ENCODE measurements around the gene PUDP.

Gene PUDP

DNA sequence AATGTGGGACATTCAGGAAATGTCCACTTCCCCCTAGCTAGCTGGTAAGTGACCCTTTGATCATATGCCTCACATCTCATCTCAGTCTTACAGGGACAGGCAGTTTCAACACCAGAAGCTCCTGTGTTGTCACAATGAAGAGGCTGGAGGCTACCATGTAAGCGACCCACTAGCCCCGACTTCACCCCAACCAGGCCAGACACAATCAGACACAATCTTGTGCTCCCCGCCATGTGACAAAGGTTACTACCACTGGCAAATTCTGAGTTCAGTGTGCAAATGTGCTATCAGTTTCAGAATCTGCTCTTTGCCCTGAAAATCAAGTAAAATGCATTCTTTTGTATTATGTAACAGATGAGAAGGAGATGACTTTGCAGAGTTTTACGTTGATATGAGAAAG is 57.3 kb downstream of the PUDP start:
- Mint-ChIP-seq H3K4me3 (no peak overlapping the region), H3K4me1 (peaks cover 27% of the 10 kb centered on the region), H3K36me3 (ENCODE audit: low read depth) (peaks cover 9% of the 10 kb centered on the region), H3K27me3 (ENCODE audit: low read depth) (no peaks in the 10 kb centered on the region), H3K27ac (no peak overlapping the region), H3K9me3 (no peaks in the 10 kb centered on the region)
- no peak for TF ChIP-seq CTCF (IDR thresholded peaks at IDR 0.05; ENCODE audit: unreplicated experiment in 3 of 3)

- no peaks in the 10 kb centered on the region for H3K9me3 Mint-ChIP-seq
- no peak overlapping the region for H3K4me3 Mint-ChIP-seq
- peaks cover 31% of the 10 kb centered on the region for H3K4me1 Mint-ChIP-seq
- TF ChIP-seq CTCF (IDR thresholded peaks at IDR 0.05; ENCODE audit: unreplicated experiment in 3 of 3), result peak; percentile 8 to 20 (median 19)
- no peaks in the 10 kb centered on the region for H3K27me3 Mint-ChIP-seq (ENCODE audit: low read depth)
- H3K27ac Mint-ChIP-seq, result peak overlapping the region in 1 of 3 experiments; percentile 45
- peaks cover 11% of the 10 kb centered on the region for H3K36me3 Mint-ChIP-seq (ENCODE audit: low read depth)
These were observed 58.9 kb downstream of the PUDP start for GRCh38 chrX:7088968-7089615.

DNA sequence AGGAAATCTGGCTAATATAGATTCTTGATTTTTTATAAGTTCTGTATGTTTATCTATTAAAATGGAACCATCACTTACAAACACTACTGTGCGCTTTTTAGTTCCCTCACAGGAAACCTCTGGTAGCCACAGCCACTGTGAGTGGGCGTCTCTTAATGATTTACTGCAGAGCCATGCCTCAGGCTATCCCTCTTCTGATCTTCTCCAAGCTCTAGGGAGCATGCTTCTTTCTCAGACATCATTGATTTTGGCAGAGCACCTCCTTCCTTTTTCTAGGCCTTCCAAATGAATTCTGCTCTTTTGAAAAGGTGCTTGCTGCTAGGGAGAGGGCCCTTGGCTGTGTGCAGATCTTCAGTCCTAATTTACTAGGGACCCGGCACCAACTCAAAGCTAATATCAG is 61.6 kb downstream of the PUDP start:
- Mint-ChIP-seq H3K27ac (peak overlapping the region in 2 of 3 experiments; percentile 33), H3K9me3 (no peaks in the 10 kb centered on the region), H3K4me3 (no peak overlapping the region), H3K27me3 (ENCODE audit: low read depth) (no peaks in the 10 kb centered on the region), H3K36me3 (ENCODE audit: low read depth) (peaks cover 19% of the 10 kb centered on the region), H3K4me1 (peaks cover 43% of the 10 kb centered on the region)
- TF ChIP-seq CTCF (IDR thresholded peaks at IDR 0.05; ENCODE audit: unreplicated experiment in 3 of 3), result no peak

- no peak overlapping the region for H3K4me3 Mint-ChIP-seq
- peak overlapping the region in 1 of 3 experiments; percentile 19 for H3K27ac Mint-ChIP-seq
- peaks cover 42% of the 10 kb centered on the region for H3K4me1 Mint-ChIP-seq
- no peaks in the 10 kb centered on the region for H3K27me3 Mint-ChIP-seq (ENCODE audit: low read depth)
- H3K9me3 Mint-ChIP-seq, result no peaks in the 10 kb centered on the region
- H3K36me3 Mint-ChIP-seq (ENCODE audit: low read depth), result peaks cover 19% of the 10 kb centered on the region
- TF ChIP-seq CTCF (IDR thresholded peaks at IDR 0.05; ENCODE audit: unreplicated experiment in 3 of 3), result no peak
These were observed 62.1 kb downstream of the PUDP start for GRCh38 chrX:7085879-7086278.

GRCh38 chrX:7084841-7085240 is 63.1 kb downstream of the PUDP start:
- Mint-ChIP-seq H3K4me1 (peaks cover 35% of the 10 kb centered on the region), H3K27ac (no peak overlapping the region), H3K4me3 (no peak overlapping the region), H3K27me3 (ENCODE audit: low read depth) (no peaks in the 10 kb centered on the region), H3K9me3 (no peaks in the 10 kb centered on the region), H3K36me3 (ENCODE audit: low read depth) (peaks cover 19% of the 10 kb centered on the region)
- TF ChIP-seq CTCF (IDR thresholded peaks at IDR 0.05; ENCODE audit: unreplicated experiment in 3 of 3), result no peak

All from nephron (organoid).